Measurements from ENCODE around the gene HNRNPF.
"Not testable (repeated sequence)": the region's sequence is repeated elsewhere in the genome, so short reads cannot be mapped to it uniquely, and the experiment has no call there.

Gene HNRNPF

GRCh38 chr10:43421944-43422343 lies 13.0 kb upstream of the HNRNPF start:
- FAIRE-seq = not testable (repeated sequence)

DNA sequence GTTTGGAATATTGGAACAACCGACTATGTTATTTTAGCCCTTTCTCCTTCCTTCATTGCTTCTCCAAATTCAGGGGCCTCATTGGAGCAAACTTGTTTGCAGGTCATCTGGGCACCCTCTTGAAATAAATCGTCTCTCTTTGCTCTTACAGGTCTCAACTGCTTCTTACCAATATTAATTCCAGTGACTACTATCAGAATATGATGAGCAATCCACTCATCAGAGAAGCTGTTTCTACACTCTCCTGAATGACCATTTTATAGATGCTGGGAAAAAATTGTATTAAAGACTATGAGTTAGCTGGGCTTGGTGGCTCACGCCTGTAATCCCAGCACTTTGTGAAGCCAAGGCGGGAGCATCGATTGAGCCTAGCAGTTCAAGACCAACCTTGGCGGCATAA lies 12.5 kb upstream of the HNRNPF start:
- DNase-seq (ENCODE audit: low spot score) (no peak), FAIRE-seq (no peak)

More at GRCh38 chr10:43421944-43422343, 13.0 kb upstream of the HNRNPF start:
- not testable (repeated sequence) for DNase-seq (ENCODE audit: low spot score)

- no peak for DNase-seq (ENCODE audit: low spot score)
- FAIRE-seq = no peak
These were observed 12.2 kb upstream of the HNRNPF start for GRCh38 chr10:43421201-43421507.

GRCh38 chr10:43420369-43421200 lies 11.6 kb upstream of the HNRNPF start:
- DNase-seq (ENCODE audit: low spot score) (peak; percentile 86), FAIRE-seq (peak; percentile 77)

DNA sequence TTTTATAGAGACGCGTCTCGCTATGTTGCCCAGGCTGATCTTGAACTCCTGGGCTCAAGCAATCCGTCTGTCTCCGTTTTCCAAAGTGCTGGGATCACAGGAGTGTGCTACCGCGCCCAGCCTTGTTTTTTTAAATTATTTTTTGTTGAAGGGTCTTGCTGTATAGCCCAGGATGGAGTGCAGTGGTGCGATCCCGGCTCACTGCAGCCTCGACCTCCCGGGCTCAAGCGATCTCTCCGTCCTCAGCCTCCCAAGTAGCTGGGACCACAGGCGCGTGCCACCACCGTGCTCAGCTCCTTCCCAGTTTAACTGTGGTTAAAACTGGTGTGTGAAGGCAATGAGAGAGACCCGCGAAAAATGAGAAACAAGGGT lies 11.0 kb upstream of the HNRNPF start:
- DNase-seq (ENCODE audit: low spot score) (no peak), FAIRE-seq (no peak)

- DNase-seq (ENCODE audit: low spot score) (peak; percentile 35), FAIRE-seq (no peak)
These were observed 9.2 kb upstream of the HNRNPF start for GRCh38 chr10:43417950-43418768.

DNA sequence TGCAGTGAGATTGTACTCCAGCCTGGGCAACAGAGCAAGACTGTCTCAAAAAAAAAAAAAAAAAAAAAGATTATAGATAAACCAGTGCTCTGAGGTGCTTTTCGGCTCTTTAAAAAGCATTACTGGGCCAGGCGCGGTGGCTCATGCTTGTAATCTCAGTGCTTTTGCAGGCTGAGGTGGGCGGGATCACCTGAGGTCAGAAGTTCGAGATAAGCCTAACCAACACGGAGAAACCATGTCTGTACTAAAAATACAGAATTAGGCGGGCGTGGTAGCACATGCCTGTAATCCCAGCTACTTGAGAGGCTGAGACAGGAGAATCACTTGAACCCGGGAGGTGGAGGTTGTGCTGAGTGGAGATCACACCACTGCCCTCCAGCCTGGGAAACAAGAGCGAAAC lies 6.6 kb upstream of the HNRNPF start:
- DNase-seq (ENCODE audit: low spot score) (no peak), FAIRE-seq (no peak)

DNA sequence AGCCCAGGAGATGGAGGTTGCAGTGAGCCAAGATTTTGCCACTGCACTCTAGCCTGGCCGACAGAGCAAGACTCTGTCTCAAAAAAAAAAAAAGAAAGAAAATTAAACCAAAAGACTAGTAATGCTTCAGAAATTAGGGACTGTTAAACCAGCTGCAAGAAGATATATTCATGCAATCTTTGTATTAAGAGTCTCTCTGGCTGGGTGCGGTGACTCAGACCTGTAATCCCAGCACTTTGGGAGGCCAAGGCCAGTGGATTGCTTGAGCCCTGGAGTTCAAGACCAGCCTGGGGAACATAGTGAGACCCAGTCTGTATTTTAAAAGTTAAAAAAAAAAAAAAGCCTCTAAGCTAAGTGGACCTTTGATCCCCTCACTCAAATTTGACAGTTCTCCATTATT lies 2.5 kb upstream of the HNRNPF start:
- no peak for FAIRE-seq

DNA sequence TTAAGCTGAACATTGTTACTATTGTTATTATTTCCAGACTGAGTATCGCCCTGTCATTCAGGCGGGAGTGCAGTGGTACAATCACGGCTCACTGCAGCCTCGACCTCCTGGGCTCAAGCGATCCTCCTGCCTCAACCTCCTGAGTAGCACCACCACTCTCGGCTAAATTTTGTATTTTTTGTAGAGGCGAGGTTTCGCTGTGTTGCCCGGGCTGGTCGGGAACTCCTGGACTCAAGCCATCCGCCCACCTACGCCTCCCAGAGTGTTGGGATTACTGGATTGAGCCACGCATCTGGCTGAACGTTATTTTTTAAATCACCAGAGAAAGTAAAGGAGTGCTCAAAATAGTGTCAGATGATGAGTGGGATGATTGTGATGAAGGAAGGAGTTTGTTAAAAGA lies 1.4 kb upstream of the HNRNPF start:
- no peak for FAIRE-seq

More for the DNA sequence above, 2.5 kb upstream of the HNRNPF start:
- no peak for DNase-seq (ENCODE audit: low spot score)

GRCh38 chr10:43409385-43410109 lies 561 bp upstream of the HNRNPF start:
- no peak for FAIRE-seq
- peak; percentile 44 for DNase-seq (ENCODE audit: low spot score)

More for the DNA sequence above, 1.4 kb upstream of the HNRNPF start:
- DNase-seq (ENCODE audit: low spot score) = no peak

- no peak for DNase-seq (ENCODE audit: low spot score)
- FAIRE-seq = no peak
These were observed 666 bp downstream of the HNRNPF start for GRCh38 chr10:43408331-43408709.

- DNase-seq (ENCODE audit: low spot score) (peak; percentile 93), FAIRE-seq (no peak)
These were observed 1.2 kb downstream of the HNRNPF start for GRCh38 chr10:43407576-43408330.

- DNase-seq (ENCODE audit: low spot score) (peak; percentile 76), FAIRE-seq (no peak)
These were observed 1.8 kb downstream of the HNRNPF start for GRCh38 chr10:43407148-43407575.

- DNase-seq (ENCODE audit: low spot score) (no peak), FAIRE-seq (no peak)
These were observed 4.3 kb downstream of the HNRNPF start for GRCh38 chr10:43404704-43405084.

DNA sequence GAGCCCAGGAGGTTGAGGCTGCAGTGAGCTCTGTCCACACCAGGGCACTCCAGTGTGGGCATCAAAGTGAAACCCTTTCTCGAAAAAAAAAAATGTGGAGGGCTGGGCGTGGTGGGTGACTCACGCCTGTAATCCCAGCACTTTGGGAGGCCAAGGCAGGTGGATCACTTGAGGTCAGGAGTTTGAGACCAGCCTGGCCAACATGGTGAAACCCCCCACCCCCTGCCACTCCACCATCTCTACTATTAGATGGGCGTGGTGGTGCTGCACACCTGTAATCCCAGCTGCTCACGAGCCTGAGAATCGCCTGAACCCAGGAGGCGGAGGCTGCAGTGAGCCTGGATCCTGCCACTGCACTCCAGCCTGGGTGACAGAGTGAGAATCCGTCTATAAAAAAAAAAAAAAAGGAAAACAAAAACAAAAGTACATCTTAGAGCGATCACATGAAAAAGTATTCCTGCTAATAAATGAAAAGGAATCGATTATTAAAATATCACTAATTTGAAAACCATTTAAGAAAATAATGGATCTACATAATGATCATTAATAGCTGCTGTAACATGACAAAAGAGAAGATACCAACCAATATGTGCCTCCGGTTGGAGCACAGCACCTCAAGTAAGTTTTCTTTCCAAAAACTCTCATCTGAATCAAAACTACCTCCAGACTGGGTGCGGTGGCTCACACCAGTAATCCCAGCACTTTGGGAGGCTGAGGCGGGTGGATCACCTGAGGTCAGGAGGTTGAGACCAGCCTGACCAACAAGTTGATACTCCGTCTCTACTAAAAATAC lies 4.9 kb downstream of the HNRNPF start:
- FAIRE-seq = no peak
- no peak for DNase-seq (ENCODE audit: low spot score)

- FAIRE-seq (no peak), DNase-seq (ENCODE audit: low spot score) (no peak)
These were observed 6.0 kb downstream of the HNRNPF start for GRCh38 chr10:43402880-43403452.

- FAIRE-seq (no peak), DNase-seq (ENCODE audit: low spot score) (no peak)
These were observed 6.8 kb downstream of the HNRNPF start for GRCh38 chr10:43402176-43402575.

DNA sequence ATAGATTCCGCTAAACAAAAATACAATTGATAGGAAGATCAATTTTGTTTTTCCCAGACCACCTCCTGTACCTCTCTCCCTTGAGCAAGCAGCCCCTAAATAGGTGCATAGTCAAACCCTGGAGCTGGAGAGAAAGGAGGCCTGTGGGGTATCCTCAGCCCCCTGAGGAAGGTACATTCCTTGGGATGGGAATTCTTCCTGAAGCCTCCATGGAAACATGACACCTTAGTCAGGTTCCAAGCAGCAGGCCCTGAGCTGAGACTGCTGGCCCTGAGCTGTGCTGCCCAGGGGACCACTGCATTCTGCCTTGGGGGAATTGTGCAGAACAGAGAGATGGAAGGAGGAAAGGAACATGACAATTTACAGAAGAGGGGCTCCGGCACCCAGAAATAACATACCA lies 7.4 kb downstream of the HNRNPF start:
- no peak for FAIRE-seq

GRCh38 chr10:43399320-43400310 lies 9.4 kb downstream of the HNRNPF start:
- FAIRE-seq (no peak), DNase-seq (ENCODE audit: low spot score) (no peak)

More for the DNA sequence above, 7.4 kb downstream of the HNRNPF start:
- no peak for DNase-seq (ENCODE audit: low spot score)

Data from urothelium cell line (cell line).